MM.1S (cell line): ENCODE data around the gene ARHGAP31.

Experiments used
- DNase-seq: peaks from one replicate; pipeline ENCODE4 v3.0.0-alpha.2; 2015
- H2AFZ ChIP-seq: fragments of 300-600 bp; sonication (generic); 2 replicates; pipeline ENCODE4 v1.6.0; 2016; ENCODE audit warnings: antibody characterized with exemption, low read length
- H3F3A ChIP-seq: fragments of 300-600 bp; sonication (generic); 2 replicates; pipeline ENCODE4 v1.6.1; 2016; ENCODE audit warnings: mild to moderate bottlenecking, antibody characterized with exemption, low read length, moderate library complexity, mixed read lengths; ENCODE audit not compliant: insufficient read depth
- H3K27ac ChIP-seq: fragments of 300-600 bp; sonication (generic); 2 replicates; pipeline ENCODE4 v1.5.1; 2016; ENCODE audit warnings: mild to moderate bottlenecking, low read length
- H3K27me3 ChIP-seq: fragments of 300-600 bp; sonication (generic); replicated peaks from 2 replicates; pipeline ENCODE4 v1.6.0; 2016; ENCODE audit warnings: low read length; ENCODE audit not compliant: insufficient read depth
- H3K36me3 ChIP-seq: fragments of 300-600 bp; sonication (generic); replicated peaks from 2 replicates; pipeline ENCODE4 v1.6.1; 2016; ENCODE audit warnings: mild to moderate bottlenecking, low read length, mixed read lengths; ENCODE audit not compliant: insufficient read depth
- H3K4me1 ChIP-seq: fragments of 300-600 bp; sonication (generic); 2 replicates; pipeline ENCODE4 v1.6.1; 2016; ENCODE audit warnings: low read length, mixed read lengths
- H3K4me2 ChIP-seq: fragments of 300-600 bp; sonication (generic); 2 replicates; pipeline ENCODE4 v1.6.0; 2016; ENCODE audit warnings: low read depth, low read length
- H3K4me3 ChIP-seq: fragments of 300-600 bp; sonication (generic); 2 replicates; pipeline ENCODE4 v1.5.1; 2016; ENCODE audit warnings: low read length, mixed read lengths
- H3K79me2 ChIP-seq: fragments of 300-600 bp; sonication (generic); 2 replicates; pipeline ENCODE4 v1.6.1; 2016; ENCODE audit warnings: mixed run types, low read length, mixed read lengths
- H3K9ac ChIP-seq: fragments of 300-600 bp; sonication (generic); 2 replicates; pipeline ENCODE4 v1.6.1; 2016; ENCODE audit warnings: low read length, mixed read lengths
- H3K9me2 ChIP-seq: fragments of 300-600 bp; sonication (generic); replicated peaks from 2 replicates; pipeline ENCODE4 v1.6.1; 2016; ENCODE audit warnings: mild to moderate bottlenecking, low read length, mixed read lengths; ENCODE audit not compliant: insufficient read depth
- H3K9me3 ChIP-seq: fragments of 300-600 bp; sonication (generic); replicated peaks from 2 replicates; pipeline ENCODE4 v1.6.1; 2016; ENCODE audit warnings: mild to moderate bottlenecking, low read length, mixed read lengths; ENCODE audit not compliant: insufficient read depth
- H4K20me1 ChIP-seq: fragments of 300-600 bp; sonication (generic); 2 replicates; pipeline ENCODE4 v1.6.1; 2016; ENCODE audit warnings: mild to moderate bottlenecking, low read length, moderate library complexity, mixed read lengths; ENCODE audit not compliant: insufficient read depth
- CTCF ChIP-seq: fragments of 300-600 bp; sonication (generic); IDR thresholded peaks from 2 replicates; pipeline ENCODE4 v1.5.1; 2016; ENCODE audit warnings: antibody characterized with exemption, low read length, mixed read lengths
- EZH2 ChIP-seq: fragments of 300-600 bp; sonication (generic); optimal IDR thresholded peaks from 2 replicates; pipeline ENCODE3; 2017; ENCODE audit warnings: low read depth, mild to moderate bottlenecking, antibody characterized with exemption, low read length, mixed read lengths
- EZH2phosphoT487 ChIP-seq: fragments of 300-600 bp; sonication (generic); IDR thresholded peaks from 2 replicates; pipeline ENCODE4 v1.6.1; 2018; ENCODE audit warnings: antibody characterized with exemption, low read length

The ARHGAP31 gene

GRCh38 chr3:119416873-119417272 lies 122.7 kb downstream of the ARHGAP31 start:
- Histone ChIP-seq H3K36me3 (no peaks in the 10 kb centered on the region), H3K9me3 (no peaks in the 10 kb centered on the region), H4K20me1 (no peaks in the 10 kb centered on the region), H3K79me2 (no peaks in the 10 kb centered on the region), H3K27me3 (no peaks in the 10 kb centered on the region), H3K9me2 (no peaks in the 10 kb centered on the region), H3F3A (no peaks in the 10 kb centered on the region), H3K4me3 (no peak overlapping the region), H3K4me1 (no peaks in the 10 kb centered on the region), H3K4me2 (no peak overlapping the region), H3K27ac (no peak overlapping the region), H3K9ac (no peak overlapping the region), H2AFZ (no peak overlapping the region)
- no peak for DNase-seq
- TF ChIP-seq EZH2 (no peak), CTCF (no peak), EZH2phosphoT487 (no peak)

- Histone ChIP-seq H3K4me1 (no peaks in the 10 kb centered on the region), H3K27me3 (no peaks in the 10 kb centered on the region), H3K36me3 (no peaks in the 10 kb centered on the region), H3F3A (no peaks in the 10 kb centered on the region), H2AFZ (no peak overlapping the region), H3K27ac (no peak overlapping the region), H3K9me3 (no peaks in the 10 kb centered on the region), H3K79me2 (no peaks in the 10 kb centered on the region), H3K4me2 (no peak overlapping the region), H3K4me3 (no peak overlapping the region), H3K9me2 (no peaks in the 10 kb centered on the region), H3K9ac (no peak overlapping the region), H4K20me1 (no peaks in the 10 kb centered on the region)
- DNase-seq = no peak
- no peak for TF ChIP-seq EZH2phosphoT487
- no peak for TF ChIP-seq CTCF
- TF ChIP-seq EZH2 = no peak
These were observed 123.8 kb downstream of the ARHGAP31 start for GRCh38 chr3:119417771-119418512.

- TF ChIP-seq EZH2 (no peak), EZH2phosphoT487 (no peak), CTCF (no peak)
- Histone ChIP-seq H4K20me1 (no peaks in the 10 kb centered on the region), H3K4me1 (no peaks in the 10 kb centered on the region), H3K27ac (no peak overlapping the region), H3K4me2 (no peak overlapping the region), H3K79me2 (no peaks in the 10 kb centered on the region), H3K9ac (no peak overlapping the region), H2AFZ (no peak overlapping the region), H3K27me3 (no peaks in the 10 kb centered on the region), H3K36me3 (no peaks in the 10 kb centered on the region), H3K4me3 (no peak overlapping the region), H3K9me3 (no peaks in the 10 kb centered on the region), H3K9me2 (no peaks in the 10 kb centered on the region), H3F3A (no peaks in the 10 kb centered on the region)
- no peak for DNase-seq
These were observed 124.5 kb downstream of the ARHGAP31 start for GRCh38 chr3:119418641-119419040.
